ENCODE results near the gene CGNL1. TPM values are rescaled to one million over a fixed set of nuclear protein-coding genes. Genes with fewer than 3 reads are reported as not detected.

Gene CGNL1
- total and polyA plus RNA-seq, 8 donors: 26.5 to 68.1 (median 34.5) TPM

GRCh38 chr15:57427367-57427821, 51.1 kb downstream of the CGNL1 start:
- Histone ChIP-seq H3K36me3 (no peaks in the 10 kb centered on the region), H3K27ac (no peak overlapping the region), H3K9me3 (no peaks in the 10 kb centered on the region), H3K27me3 (no peaks in the 10 kb centered on the region), H3K4me3 (no peak overlapping the region), H3K4me1 (peaks cover 9 to 13% of the 10 kb centered on the region in 2 donors)
- DNase-seq (no peak), ATAC-seq (peak; percentile 69)
- intact Hi-C loops (cut with DNase I): no loop called here
- no peak for TF ChIP-seq CTCF (IDR thresholded peaks at IDR 0.05)

- H3K27me3 ChIP-seq: no peaks in the 10 kb centered on the region
- TF ChIP-seq CTCF (IDR thresholded peaks at IDR 0.05): no peak
- H3K9me3 ChIP-seq: no peaks in the 10 kb centered on the region
- DNase-seq: peak in 2 of 4 donors; percentile 38 to 41
- intact Hi-C loops (cut with DNase I): no loop called here
- peaks cover 6 to 9% of the 10 kb centered on the region in 2 donors for H3K4me1 ChIP-seq
- H3K4me3 ChIP-seq: no peak overlapping the region
- H3K36me3 ChIP-seq: no peaks in the 10 kb centered on the region
- peak; percentile 17 for ATAC-seq
- peak overlapping the region in 1 of 2 donors; percentile 5 for H3K27ac ChIP-seq
Observed at GRCh38 chr15:57432141-57432741, 55.9 kb downstream of the CGNL1 start.

GRCh38 chr15:57436166-57436565, 59.9 kb downstream of the CGNL1 start:
- H3K27ac ChIP-seq: no peak overlapping the region
- H3K4me1 ChIP-seq: peaks cover 0 to 5% of the 10 kb centered on the region in 2 donors
- TF ChIP-seq CTCF (IDR thresholded peaks at IDR 0.05): no peak
- H3K27me3 ChIP-seq: no peaks in the 10 kb centered on the region
- no peak overlapping the region for H3K4me3 ChIP-seq
- DNase-seq: no peak
- no peaks in the 10 kb centered on the region for H3K9me3 ChIP-seq
- H3K36me3 ChIP-seq: no peaks in the 10 kb centered on the region
- intact Hi-C loops (cut with DNase I): no loop called here
- no peak for ATAC-seq

GRCh38 chr15:57436961-57437360, 60.7 kb downstream of the CGNL1 start:
- intact Hi-C loops (cut with DNase I): no loop called here
- no peaks in the 10 kb centered on the region for H3K9me3 ChIP-seq
- H3K4me1 ChIP-seq: peaks cover 0 to 5% of the 10 kb centered on the region in 2 donors
- no peak overlapping the region for H3K4me3 ChIP-seq
- no peaks in the 10 kb centered on the region for H3K27me3 ChIP-seq
- no peaks in the 10 kb centered on the region for H3K36me3 ChIP-seq
- no peak for ATAC-seq
- no peak for TF ChIP-seq CTCF (IDR thresholded peaks at IDR 0.05)
- DNase-seq: no peak
- H3K27ac ChIP-seq: no peak overlapping the region

GRCh38 chr15:57437564-57437963, 61.3 kb downstream of the CGNL1 start:
- peaks cover 0 to 5% of the 10 kb centered on the region in 2 donors for H3K4me1 ChIP-seq
- no peak overlapping the region for H3K27ac ChIP-seq
- TF ChIP-seq CTCF (IDR thresholded peaks at IDR 0.05): no peak
- no peaks in the 10 kb centered on the region for H3K27me3 ChIP-seq
- H3K9me3 ChIP-seq: no peaks in the 10 kb centered on the region
- H3K4me3 ChIP-seq: no peak overlapping the region
- no peak for ATAC-seq
- no peaks in the 10 kb centered on the region for H3K36me3 ChIP-seq
- intact Hi-C loops (cut with DNase I): no loop called here
- no peak for DNase-seq

Measured in left lung (tissue), 10 donors.